ENCODE results near the gene CCDC167. TPM values are rescaled to one million over a fixed set of nuclear protein-coding genes. Genes with fewer than 3 reads are reported as not detected.

The CCDC167 gene
- total RNA-seq, 1 experiment from 2014 or later: 27.8 TPM

GRCh38 chr6:37522836-37523235, 23.1 kb upstream of the CCDC167 start:
- Histone ChIP-seq H3K27me3 (ENCODE audit: insufficient read depth, low read length) (peaks cover 7% of the 10 kb centered on the region; the same call in 1 of the 2 replicates), H3K9me2 (ENCODE audit: insufficient read depth) (no peaks in the 10 kb centered on the region), H3K9ac (ENCODE audit: low read length) (no peak overlapping the region), H3K79me2 (ENCODE audit: insufficient read depth, low read length) (no peaks in the 10 kb centered on the region), H3K4me3 (replicated peaks in 1 of 2; ENCODE audit: low read depth in 1 of 2, low read length in 2 of 2) (no peak overlapping the region), H2AFZ (ENCODE audit: low read depth, low read length, poor library complexity, severe bottlenecking) (no peak overlapping the region), H3K9me3 (ENCODE audit: control insufficient read depth in 1 of 2, insufficient read depth in 1 of 2, low read depth in 1 of 2, low read length in 2 of 2) (no peaks in the 10 kb centered on the region), H4K20me1 (ENCODE audit: insufficient read depth) (no peaks in the 10 kb centered on the region), H3K36me3 (ENCODE audit: control insufficient read depth in 1 of 2, insufficient read depth in 2 of 2, low read length in 2 of 2) (no peaks in the 10 kb centered on the region), H3K4me2 (ENCODE audit: low read length) (no peak overlapping the region), H3K27ac (ENCODE audit: low read depth, low read length) (no peak overlapping the region), H3K4me1 (ENCODE audit: control insufficient read depth in 1 of 2, insufficient read depth in 2 of 2, low read length in 2 of 2) (no peaks in the 10 kb centered on the region)
- ChIA-PET CTCF (no interaction called here), RAD21 (ENCODE audit: low non-redundant PET in 1 of 2, low total read pairs in 2 of 2, uncharacterized antibody in 2 of 2, unreplicated experiment in 2 of 2) (no interaction called here), POLR2A (no interaction called here)
- no TSS peak for BruUV-seq (replicated peaks)
- DNase-seq (ENCODE audit: low read depth, low spot score) (no peak), ATAC-seq (no peak)
- intact Hi-C loops (cut with micrococcal nuclease): no loop called here
- TF ChIP-seq YY1 (IDR thresholded peaks at IDR 0.05; ENCODE audit: extremely low read depth, insufficient replicate concordance, low read depth, low read length) (no peak), TCF7L2 (IDR thresholded peaks at IDR 0.05; ENCODE audit: borderline replicate concordance, extremely low read depth, insufficient read depth, insufficient read length) (no peak), EZH2 (IDR thresholded peaks at IDR 0.05) (no peak), FOSL1 (IDR thresholded peaks at IDR 0.05; ENCODE audit: low read depth) (no peak)

DNA sequence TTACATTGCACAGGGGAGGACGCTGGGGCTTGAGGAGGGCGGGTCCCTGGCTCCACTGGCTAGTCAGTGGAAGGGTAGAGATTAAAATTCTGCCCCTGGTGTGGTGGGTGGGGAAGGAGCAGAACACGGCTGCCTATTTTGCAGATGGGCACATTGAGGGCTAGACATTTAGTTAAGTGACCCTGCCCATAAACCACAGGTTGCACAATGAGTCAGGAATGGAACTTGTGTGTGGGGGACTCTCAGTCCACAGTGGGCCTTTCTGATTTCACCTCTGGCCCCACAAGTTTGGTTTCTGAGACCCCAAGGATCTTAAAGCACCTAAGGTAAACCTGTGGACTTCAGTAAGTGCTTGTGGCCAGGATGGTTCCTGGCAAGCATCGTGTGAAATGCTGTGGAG, 22.0 kb upstream of the CCDC167 start:
- H3K27me3 ChIP-seq (ENCODE audit: insufficient read depth, low read length): 0 out of 2 replicates have a peak, but pooled peaks cover 4% of the 10 kb centered on the region
- H3K4me3 ChIP-seq (replicated peaks in 1 of 2; ENCODE audit: low read depth in 1 of 2, low read length in 2 of 2): no peak overlapping the region
- H3K27ac ChIP-seq (ENCODE audit: low read depth, low read length): no peak overlapping the region
- no peaks in the 10 kb centered on the region for H3K9me3 ChIP-seq (ENCODE audit: control insufficient read depth in 1 of 2, insufficient read depth in 1 of 2, low read depth in 1 of 2, low read length in 2 of 2)
- no peaks in the 10 kb centered on the region for H4K20me1 ChIP-seq (ENCODE audit: insufficient read depth)
- no peak for DNase-seq (ENCODE audit: low read depth, low spot score)
- ATAC-seq: no peak
- BruUV-seq (replicated peaks): no TSS peak
- H2AFZ ChIP-seq (ENCODE audit: low read depth, low read length, poor library complexity, severe bottlenecking): no peak overlapping the region
- intact Hi-C loops (cut with micrococcal nuclease): no loop called here
- POLR2A ChIA-PET: no interaction called here
- H3K4me2 ChIP-seq (ENCODE audit: low read length): no peak overlapping the region
- no peaks in the 10 kb centered on the region for H3K9me2 ChIP-seq (ENCODE audit: insufficient read depth)
- no peaks in the 10 kb centered on the region for H3K79me2 ChIP-seq (ENCODE audit: insufficient read depth, low read length)
- no peaks in the 10 kb centered on the region for H3K4me1 ChIP-seq (ENCODE audit: control insufficient read depth in 1 of 2, insufficient read depth in 2 of 2, low read length in 2 of 2)
- RAD21 ChIA-PET (ENCODE audit: low non-redundant PET in 1 of 2, low total read pairs in 2 of 2, uncharacterized antibody in 2 of 2, unreplicated experiment in 2 of 2): no interaction called here
- CTCF ChIA-PET: no interaction called here
- no peaks in the 10 kb centered on the region for H3K36me3 ChIP-seq (ENCODE audit: control insufficient read depth in 1 of 2, insufficient read depth in 2 of 2, low read length in 2 of 2)
- no peak overlapping the region for H3K9ac ChIP-seq (ENCODE audit: low read length)
- TF ChIP-seq CBX3 (IDR thresholded peaks at IDR 0.05; ENCODE audit: low read depth) (no peak), ATF3 (IDR thresholded peaks at IDR 0.05) (no peak), ZFX (IDR thresholded peaks at IDR 0.05) (no peak), TCF7L2 (IDR thresholded peaks at IDR 0.05; ENCODE audit: borderline replicate concordance, extremely low read depth, insufficient read depth, insufficient read length) (no peak), EGR1 (IDR thresholded peaks at IDR 0.05; ENCODE audit: low read depth) (no peak), SRF (IDR thresholded peaks at IDR 0.05; ENCODE audit: low read depth) (no peak), REST (IDR thresholded peaks at IDR 0.05; ENCODE audit: low read depth) (no peak), ELF1 (IDR thresholded peaks at IDR 0.05; ENCODE audit: borderline replicate concordance, low read depth) (no peak), SIN3A (IDR thresholded peaks at IDR 0.05; ENCODE audit: low read depth) (no peak), JUND (IDR thresholded peaks at IDR 0.05) (no peak), POLR2AphosphoS5 (IDR thresholded peaks at IDR 0.05; ENCODE audit: low read depth, low read length) (no peak), SP1 (IDR thresholded peaks at IDR 0.05; ENCODE audit: low read depth) (no peak), POLR2A (IDR thresholded peaks at IDR 0.05; ENCODE audit: borderline replicate concordance, extremely low read depth, insufficient read depth, insufficient read length) (no peak), FOSL1 (IDR thresholded peaks at IDR 0.05; ENCODE audit: low read depth) (no peak)
- TF ChIP-seq, protein P1, sequence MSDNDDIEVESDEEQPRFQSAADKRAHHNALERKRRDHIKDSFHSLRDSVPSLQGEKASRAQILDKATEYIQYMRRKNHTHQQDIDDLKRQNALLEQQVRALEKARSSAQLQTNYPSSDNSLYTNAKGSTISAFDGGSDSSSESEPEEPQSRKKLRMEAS (IDR thresholded peaks at IDR 0.05): no peak
- TF ChIP-seq, protein P2, sequence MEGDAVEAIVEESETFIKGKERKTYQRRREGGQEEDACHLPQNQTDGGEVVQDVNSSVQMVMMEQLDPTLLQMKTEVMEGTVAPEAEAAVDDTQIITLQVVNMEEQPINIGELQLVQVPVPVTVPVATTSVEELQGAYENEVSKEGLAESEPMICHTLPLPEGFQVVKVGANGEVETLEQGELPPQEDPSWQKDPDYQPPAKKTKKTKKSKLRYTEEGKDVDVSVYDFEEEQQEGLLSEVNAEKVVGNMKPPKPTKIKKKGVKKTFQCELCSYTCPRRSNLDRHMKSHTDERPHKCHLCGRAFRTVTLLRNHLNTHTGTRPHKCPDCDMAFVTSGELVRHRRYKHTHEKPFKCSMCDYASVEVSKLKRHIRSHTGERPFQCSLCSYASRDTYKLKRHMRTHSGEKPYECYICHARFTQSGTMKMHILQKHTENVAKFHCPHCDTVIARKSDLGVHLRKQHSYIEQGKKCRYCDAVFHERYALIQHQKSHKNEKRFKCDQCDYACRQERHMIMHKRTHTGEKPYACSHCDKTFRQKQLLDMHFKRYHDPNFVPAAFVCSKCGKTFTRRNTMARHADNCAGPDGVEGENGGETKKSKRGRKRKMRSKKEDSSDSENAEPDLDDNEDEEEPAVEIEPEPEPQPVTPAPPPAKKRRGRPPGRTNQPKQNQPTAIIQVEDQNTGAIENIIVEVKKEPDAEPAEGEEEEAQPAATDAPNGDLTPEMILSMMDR (IDR thresholded peaks at IDR 0.05 in 2 of 3, conservative IDR thresholded peaks at IDR 0.05 in 1 of 3; ENCODE audit: borderline replicate concordance in 1 of 3, insufficient read depth in 1 of 3, low read depth in 2 of 3, low read length in 2 of 3): no peak
